H1 (cell line): ENCODE data around the gene SLFN5. TPM values are rescaled to one million over a fixed set of nuclear protein-coding genes. Genes with fewer than 3 reads are reported as not detected.

Source experiments
- POLR2A ChIP-seq, 2 experiments: IDR thresholded peaks; 1 replicate in 1 of 2; 2 replicates in 1 of 2; pipeline ENCODE4 v1.6.1; 2011; ENCODE audit warnings: low read depth in 2 of 2, low read length in 2 of 2, mild to moderate bottlenecking in 2 of 2; ENCODE audit errors: control extremely low read depth in 1 of 2
- POLR2AphosphoS5 ChIP-seq: IDR thresholded peaks from 2 replicates; pipeline ENCODE4 v1.6.1; 2011; ENCODE audit warnings: low read depth, low read length
- RNF2 ChIP-seq: fragments of 200-900, 300-1000 bp; sonication (generic); IDR thresholded peaks from 2 replicates; pipeline ENCODE4 v1.7.1; 2016; ENCODE audit warnings: borderline replicate concordance, low read depth, mild to moderate bottlenecking, antibody characterized with exemption, low read length; ENCODE audit not compliant: poor library complexity, severe bottlenecking; ENCODE audit errors: missing control alignments
- polyA plus RNA-seq, 7 experiments: library from polyadenylated mRNA; depleted of rRNA in 3 of 7; stranded (reverse) in 5 of 7; unstranded in 2 of 7; fragments of >200 nt in 5 of 7; fragments of 200-250 nt in 2 of 7; gene quantifications; 1 replicate in 5 of 7; 2 replicates in 1 of 7; 4 replicates in 1 of 7; pipeline versions ENCODE4 v1.2.1 to v1.2.3, GENCODE V29; 2011 to 2013; ENCODE audit warnings: missing spikeins in 2 of 7, mixed read lengths in 2 of 7
- total RNA-seq: library from RNA; stranded (reverse); fragmentation: NEBNext Ultra II Directional; extraction: Animal tissue kit (Norgen Biotek cat#: 25700); gene quantifications from 2 replicates; pipeline ENCODE4 v1.2.1, GENCODE V29; 2021
- TF ChIP-seq, protein P1 (sequence below): fragments of 300-600 bp; sonication (generic); IDR thresholded peaks from 2 replicates; pipeline ENCODE4 v1.7.1; 2012; ENCODE audit warnings: low read length, moderate library complexity, mild to moderate bottlenecking, inconsistent platforms; ENCODE audit not compliant: insufficient replicate concordance
- TF ChIP-seq, protein P2 (sequence below): IDR thresholded peaks from 2 replicates; pipeline ENCODE4 v1.6.1; 2012; ENCODE audit warnings: low read length, inconsistent platforms
- TF ChIP-seq, protein P3 (sequence below): IDR thresholded peaks from 2 replicates; pipeline ENCODE4 v1.6.1; 2011; ENCODE audit warnings: low read length, improper control_type of control experiment

Gene SLFN5
- total and polyA plus RNA-seq, 2 of the 8 experiments (the other 6 are each of a cell fraction or from before 2014, with no cell fraction given), result 0.86 to 3.0 TPM

DNA sequence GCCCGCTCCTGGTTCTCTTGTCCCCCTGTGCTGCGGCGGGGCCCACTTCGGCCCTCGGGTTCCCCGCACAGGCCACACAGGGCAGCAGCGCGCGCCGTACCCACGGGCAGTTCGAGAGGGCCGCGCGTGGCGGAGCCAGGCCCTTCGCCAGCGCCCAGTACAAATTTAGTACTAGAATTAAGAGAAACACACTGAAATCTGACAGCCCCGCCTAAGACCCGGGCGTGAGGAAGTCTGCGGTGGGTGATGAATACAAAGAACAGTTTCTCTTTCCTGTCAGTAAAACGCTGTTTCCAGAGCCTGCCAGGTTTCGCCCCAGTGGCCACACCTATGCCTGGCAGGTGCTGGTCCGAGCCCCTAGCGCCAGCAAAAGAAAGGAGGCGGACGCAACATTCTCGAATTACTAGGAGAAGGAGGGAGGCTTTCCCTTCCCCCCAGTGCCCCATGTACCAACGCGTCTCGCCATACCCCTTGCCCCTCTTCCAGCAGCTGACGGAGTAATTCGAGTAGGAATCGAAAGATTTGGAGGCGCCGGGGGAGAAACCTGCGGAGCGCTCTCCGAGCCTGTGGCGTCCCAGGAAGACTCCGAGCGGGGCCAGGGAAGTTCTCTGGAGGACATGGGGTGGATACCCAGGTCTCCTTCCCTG, 591 bp upstream of the SLFN5 start (continued):
- TF ChIP-seq, protein P1, sequence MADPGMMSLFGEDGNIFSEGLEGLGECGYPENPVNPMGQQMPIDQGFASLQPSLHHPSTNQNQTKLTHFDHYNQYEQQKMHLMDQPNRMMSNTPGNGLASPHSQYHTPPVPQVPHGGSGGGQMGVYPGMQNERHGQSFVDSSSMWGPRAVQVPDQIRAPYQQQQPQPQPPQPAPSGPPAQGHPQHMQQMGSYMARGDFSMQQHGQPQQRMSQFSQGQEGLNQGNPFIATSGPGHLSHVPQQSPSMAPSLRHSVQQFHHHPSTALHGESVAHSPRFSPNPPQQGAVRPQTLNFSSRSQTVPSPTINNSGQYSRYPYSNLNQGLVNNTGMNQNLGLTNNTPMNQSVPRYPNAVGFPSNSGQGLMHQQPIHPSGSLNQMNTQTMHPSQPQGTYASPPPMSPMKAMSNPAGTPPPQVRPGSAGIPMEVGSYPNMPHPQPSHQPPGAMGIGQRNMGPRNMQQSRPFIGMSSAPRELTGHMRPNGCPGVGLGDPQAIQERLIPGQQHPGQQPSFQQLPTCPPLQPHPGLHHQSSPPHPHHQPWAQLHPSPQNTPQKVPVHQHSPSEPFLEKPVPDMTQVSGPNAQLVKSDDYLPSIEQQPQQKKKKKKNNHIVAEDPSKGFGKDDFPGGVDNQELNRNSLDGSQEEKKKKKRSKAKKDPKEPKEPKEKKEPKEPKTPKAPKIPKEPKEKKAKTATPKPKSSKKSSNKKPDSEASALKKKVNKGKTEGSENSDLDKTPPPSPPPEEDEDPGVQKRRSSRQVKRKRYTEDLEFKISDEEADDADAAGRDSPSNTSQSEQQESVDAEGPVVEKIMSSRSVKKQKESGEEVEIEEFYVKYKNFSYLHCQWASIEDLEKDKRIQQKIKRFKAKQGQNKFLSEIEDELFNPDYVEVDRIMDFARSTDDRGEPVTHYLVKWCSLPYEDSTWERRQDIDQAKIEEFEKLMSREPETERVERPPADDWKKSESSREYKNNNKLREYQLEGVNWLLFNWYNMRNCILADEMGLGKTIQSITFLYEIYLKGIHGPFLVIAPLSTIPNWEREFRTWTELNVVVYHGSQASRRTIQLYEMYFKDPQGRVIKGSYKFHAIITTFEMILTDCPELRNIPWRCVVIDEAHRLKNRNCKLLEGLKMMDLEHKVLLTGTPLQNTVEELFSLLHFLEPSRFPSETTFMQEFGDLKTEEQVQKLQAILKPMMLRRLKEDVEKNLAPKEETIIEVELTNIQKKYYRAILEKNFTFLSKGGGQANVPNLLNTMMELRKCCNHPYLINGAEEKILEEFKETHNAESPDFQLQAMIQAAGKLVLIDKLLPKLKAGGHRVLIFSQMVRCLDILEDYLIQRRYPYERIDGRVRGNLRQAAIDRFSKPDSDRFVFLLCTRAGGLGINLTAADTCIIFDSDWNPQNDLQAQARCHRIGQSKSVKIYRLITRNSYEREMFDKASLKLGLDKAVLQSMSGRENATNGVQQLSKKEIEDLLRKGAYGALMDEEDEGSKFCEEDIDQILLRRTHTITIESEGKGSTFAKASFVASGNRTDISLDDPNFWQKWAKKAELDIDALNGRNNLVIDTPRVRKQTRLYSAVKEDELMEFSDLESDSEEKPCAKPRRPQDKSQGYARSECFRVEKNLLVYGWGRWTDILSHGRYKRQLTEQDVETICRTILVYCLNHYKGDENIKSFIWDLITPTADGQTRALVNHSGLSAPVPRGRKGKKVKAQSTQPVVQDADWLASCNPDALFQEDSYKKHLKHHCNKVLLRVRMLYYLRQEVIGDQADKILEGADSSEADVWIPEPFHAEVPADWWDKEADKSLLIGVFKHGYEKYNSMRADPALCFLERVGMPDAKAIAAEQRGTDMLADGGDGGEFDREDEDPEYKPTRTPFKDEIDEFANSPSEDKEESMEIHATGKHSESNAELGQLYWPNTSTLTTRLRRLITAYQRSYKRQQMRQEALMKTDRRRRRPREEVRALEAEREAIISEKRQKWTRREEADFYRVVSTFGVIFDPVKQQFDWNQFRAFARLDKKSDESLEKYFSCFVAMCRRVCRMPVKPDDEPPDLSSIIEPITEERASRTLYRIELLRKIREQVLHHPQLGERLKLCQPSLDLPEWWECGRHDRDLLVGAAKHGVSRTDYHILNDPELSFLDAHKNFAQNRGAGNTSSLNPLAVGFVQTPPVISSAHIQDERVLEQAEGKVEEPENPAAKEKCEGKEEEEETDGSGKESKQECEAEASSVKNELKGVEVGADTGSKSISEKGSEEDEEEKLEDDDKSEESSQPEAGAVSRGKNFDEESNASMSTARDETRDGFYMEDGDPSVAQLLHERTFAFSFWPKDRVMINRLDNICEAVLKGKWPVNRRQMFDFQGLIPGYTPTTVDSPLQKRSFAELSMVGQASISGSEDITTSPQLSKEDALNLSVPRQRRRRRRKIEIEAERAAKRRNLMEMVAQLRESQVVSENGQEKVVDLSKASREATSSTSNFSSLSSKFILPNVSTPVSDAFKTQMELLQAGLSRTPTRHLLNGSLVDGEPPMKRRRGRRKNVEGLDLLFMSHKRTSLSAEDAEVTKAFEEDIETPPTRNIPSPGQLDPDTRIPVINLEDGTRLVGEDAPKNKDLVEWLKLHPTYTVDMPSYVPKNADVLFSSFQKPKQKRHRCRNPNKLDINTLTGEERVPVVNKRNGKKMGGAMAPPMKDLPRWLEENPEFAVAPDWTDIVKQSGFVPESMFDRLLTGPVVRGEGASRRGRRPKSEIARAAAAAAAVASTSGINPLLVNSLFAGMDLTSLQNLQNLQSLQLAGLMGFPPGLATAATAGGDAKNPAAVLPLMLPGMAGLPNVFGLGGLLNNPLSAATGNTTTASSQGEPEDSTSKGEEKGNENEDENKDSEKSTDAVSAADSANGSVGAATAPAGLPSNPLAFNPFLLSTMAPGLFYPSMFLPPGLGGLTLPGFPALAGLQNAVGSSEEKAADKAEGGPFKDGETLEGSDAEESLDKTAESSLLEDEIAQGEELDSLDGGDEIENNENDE, result no peak
- TF ChIP-seq, protein P2, sequence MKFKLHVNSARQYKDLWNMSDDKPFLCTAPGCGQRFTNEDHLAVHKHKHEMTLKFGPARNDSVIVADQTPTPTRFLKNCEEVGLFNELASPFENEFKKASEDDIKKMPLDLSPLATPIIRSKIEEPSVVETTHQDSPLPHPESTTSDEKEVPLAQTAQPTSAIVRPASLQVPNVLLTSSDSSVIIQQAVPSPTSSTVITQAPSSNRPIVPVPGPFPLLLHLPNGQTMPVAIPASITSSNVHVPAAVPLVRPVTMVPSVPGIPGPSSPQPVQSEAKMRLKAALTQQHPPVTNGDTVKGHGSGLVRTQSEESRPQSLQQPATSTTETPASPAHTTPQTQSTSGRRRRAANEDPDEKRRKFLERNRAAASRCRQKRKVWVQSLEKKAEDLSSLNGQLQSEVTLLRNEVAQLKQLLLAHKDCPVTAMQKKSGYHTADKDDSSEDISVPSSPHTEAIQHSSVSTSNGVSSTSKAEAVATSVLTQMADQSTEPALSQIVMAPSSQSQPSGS, result no peak
- TF ChIP-seq POLR2AphosphoS5, result no peak
- no peak; a peak in 1 of 3 replicates for TF ChIP-seq POLR2A (IDR thresholded peaks at IDR 0.05; ENCODE audit: control extremely low read depth in 1 of 2, low read depth in 2 of 2, low read length in 2 of 2)
- TF ChIP-seq, protein P3, sequence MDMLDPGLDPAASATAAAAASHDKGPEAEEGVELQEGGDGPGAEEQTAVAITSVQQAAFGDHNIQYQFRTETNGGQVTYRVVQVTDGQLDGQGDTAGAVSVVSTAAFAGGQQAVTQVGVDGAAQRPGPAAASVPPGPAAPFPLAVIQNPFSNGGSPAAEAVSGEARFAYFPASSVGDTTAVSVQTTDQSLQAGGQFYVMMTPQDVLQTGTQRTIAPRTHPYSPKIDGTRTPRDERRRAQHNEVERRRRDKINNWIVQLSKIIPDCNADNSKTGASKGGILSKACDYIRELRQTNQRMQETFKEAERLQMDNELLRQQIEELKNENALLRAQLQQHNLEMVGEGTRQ, result no peak
- no peak for TF ChIP-seq RNF2
